ENCODE results near the gene ATG4D.

DNA sequence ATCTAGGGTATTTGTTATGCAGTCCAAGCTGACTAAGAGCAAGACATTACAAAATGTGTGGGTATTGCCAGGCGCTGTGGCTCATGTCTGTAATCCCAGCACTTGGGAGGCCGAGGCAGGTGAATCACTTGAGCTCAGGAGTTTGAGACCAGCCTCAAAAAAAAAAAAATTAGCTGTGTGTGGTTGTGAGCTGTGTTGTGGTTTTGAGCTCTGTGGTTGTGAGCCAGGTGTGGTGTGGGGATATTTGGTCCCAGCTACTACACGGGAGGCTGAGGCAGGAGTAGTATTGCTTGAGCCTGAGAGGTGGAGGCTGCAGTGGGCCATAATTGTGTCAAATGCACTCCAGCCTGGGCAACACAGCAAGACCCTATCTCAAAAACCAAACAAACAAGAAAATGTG lies 35.0 kb upstream of the ATG4D start:
- TF ChIP-seq, protein P1, sequence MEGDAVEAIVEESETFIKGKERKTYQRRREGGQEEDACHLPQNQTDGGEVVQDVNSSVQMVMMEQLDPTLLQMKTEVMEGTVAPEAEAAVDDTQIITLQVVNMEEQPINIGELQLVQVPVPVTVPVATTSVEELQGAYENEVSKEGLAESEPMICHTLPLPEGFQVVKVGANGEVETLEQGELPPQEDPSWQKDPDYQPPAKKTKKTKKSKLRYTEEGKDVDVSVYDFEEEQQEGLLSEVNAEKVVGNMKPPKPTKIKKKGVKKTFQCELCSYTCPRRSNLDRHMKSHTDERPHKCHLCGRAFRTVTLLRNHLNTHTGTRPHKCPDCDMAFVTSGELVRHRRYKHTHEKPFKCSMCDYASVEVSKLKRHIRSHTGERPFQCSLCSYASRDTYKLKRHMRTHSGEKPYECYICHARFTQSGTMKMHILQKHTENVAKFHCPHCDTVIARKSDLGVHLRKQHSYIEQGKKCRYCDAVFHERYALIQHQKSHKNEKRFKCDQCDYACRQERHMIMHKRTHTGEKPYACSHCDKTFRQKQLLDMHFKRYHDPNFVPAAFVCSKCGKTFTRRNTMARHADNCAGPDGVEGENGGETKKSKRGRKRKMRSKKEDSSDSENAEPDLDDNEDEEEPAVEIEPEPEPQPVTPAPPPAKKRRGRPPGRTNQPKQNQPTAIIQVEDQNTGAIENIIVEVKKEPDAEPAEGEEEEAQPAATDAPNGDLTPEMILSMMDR (IDR thresholded peaks at IDR 0.05), result no peak
- TF ChIP-seq ZFX (IDR thresholded peaks at IDR 0.05; ENCODE audit: borderline replicate concordance), result no peak
